HG03060 (cell line): ENCODE measurements around the gene PHLDB2.

ENCODE experiments used
- ATAC-seq: cut with Tn5 transposase; IDR thresholded peaks from one replicate; pipeline ENCODE4 v1.9.1; 2021; ENCODE audit warnings: low read depth, moderate number of reproducible peaks; ENCODE audit not compliant: unreplicated experiment

PHLDB2 gene

GRCh38 chr3:111919370-111920065, 60.5 kb downstream of the PHLDB2 start:
- ATAC-seq, result no peak

DNA sequence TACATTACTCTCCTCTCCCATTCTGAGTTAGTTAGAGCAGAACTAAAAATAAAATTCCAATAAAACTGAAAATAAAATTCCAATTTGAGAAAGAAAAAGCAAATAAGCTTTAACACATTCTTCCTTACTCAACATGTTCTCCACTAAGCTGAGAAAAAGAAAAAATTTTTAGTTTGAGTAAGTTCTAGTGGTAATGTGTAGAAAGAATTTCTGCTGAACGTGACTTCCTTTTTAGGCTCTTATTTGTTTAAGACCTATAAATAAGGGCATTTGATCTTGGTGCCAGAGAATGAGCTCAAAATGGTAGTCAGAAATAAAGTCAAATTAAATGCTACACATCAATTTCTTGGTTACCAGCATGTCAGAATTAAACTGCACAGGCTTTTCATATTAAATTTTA, 62.1 kb downstream of the PHLDB2 start:
- ATAC-seq, result no peak

- no peak for ATAC-seq
Observed at GRCh38 chr3:111923095-111923771, 64.2 kb downstream of the PHLDB2 start.

GRCh38 chr3:111923806-111924205, 64.7 kb downstream of the PHLDB2 start:
- ATAC-seq, result no peak

- ATAC-seq, result no peak
Observed at GRCh38 chr3:111924283-111924682, 65.2 kb downstream of the PHLDB2 start.

DNA sequence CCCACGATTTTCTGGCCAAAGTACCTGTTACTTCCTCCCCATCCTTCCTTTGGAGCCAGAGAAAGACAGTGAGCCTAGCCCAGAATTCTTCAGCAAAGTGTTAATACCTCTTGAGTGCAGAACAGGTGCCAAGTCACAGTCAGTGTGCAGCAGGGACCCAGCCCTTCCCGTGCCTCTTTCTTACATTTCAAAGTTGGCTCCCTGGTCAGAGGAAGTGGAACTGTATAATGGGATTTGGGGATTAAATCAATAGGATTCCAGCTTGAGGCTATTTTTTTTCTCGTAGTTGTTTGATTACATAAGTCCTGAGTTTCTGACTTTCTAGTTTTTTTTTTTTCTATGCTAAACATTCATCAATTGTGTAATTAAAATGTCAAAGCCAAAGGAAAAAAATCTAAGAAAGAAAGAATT, 67.2 kb downstream of the PHLDB2 start:
- no peak for ATAC-seq

DNA sequence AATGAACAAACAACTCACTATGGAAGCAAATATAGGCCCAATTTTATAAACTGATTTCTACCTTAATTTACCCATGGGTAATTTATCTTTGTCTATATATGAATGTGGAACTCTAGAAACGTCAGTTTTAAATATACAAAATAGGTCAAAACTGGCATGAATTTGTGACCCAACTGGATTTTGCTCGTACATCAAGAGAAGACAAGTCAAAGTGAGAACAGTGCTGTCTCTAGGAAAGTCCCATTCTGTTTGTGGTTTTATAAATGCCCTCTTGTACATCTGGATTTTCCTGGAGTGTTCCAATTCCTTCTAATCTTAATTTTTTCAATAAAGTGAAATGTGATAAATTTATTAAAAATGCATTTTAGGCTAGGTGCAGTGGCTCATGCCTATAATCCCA, 69.5 kb downstream of the PHLDB2 start:
- no peak for ATAC-seq

GRCh38 chr3:111929484-111929883, 70.4 kb downstream of the PHLDB2 start:
- ATAC-seq, result no peak

GRCh38 chr3:111932946-111933345, 73.9 kb downstream of the PHLDB2 start:
- ATAC-seq, result no peak

DNA sequence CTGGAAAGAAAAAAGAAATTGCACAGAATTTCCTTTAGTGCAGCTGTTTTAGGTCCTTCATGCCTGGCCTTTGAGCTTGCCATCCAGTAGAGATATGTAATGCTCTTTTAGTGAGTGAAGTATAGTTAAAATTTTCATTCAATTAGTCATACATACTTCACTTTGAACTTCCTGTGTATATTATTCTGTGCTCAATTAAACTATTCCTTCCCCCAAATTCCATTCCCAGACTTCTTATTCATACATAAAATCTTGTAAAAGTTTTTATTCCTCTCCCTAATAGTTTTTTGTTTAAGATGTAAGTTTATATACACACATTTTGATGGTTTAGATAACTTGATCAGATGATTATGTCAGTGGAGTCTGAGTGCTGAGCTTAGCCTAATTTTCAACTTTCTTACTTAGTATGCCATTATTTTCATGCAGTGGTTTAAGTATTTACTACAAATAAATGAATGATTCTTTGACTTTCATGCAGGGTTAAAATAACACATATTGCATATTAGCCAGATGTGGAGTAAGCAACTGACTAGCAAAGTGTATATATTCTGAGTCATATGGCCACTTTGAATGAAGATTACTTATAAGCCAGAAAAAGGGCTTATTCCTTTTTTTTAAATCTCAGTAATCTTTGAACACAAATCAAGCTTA, 77.3 kb downstream of the PHLDB2 start:
- ATAC-seq, result no peak

GRCh38 chr3:111936967-111937366, 77.9 kb downstream of the PHLDB2 start:
- ATAC-seq, result no peak

DNA sequence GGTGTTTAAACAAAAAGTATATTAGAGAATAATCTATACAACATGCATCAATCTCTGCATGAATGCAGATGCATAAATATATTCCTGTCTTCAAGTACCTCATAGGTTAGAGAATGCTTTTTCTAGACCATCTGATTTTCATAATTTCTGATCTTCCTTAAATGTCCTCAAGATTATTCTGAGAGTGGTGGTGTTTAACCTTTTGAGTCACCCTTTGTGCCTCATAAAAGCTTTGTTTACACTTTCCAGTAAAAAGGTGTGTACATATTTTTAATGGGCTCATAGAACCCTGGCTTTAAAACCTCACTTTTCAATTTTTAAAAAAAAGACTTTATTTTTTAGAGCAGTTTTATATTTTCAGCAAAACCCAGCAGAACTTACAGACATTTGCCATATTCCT, 78.8 kb downstream of the PHLDB2 start:
- ATAC-seq, result no peak

- no peak for ATAC-seq
Observed at GRCh38 chr3:111939873-111940272, 80.8 kb downstream of the PHLDB2 start.

DNA sequence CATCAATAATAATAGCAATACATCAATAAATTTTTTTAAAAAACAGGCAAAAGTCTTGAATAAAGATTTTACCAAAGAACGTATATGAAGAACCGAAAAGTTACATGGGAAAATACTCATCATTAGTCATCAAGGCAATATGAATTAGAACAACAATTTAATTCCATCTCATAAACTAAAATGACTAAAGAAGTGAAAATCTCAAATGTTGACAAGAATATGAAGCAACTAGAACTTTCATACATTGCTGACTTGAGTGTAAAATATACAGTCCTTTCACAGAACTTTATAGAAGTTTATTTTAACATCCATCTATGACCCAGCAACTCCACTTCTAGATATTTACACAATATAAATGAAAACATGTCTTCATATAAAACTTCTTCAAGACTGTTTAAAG, 84.5 kb downstream of the PHLDB2 start:
- no peak for ATAC-seq

DNA sequence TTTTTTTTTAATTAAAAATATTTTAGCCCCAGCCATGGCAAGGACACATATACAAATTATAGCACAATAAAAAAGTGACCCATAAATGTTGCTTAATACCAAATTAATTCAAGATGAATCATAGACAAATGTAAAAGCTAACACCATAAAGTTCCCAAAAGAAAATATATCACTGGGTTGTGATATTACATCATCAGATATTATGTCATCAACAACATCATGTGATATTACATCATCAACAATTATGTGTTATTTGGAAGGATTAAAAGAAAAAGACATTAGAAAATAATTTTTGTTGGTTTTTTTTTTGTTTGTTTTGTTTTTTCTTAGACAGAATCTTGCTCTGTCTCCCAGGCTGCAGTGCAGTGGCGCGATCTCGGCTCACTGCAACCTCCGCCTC, 85.3 kb downstream of the PHLDB2 start:
- ATAC-seq, result no peak

DNA sequence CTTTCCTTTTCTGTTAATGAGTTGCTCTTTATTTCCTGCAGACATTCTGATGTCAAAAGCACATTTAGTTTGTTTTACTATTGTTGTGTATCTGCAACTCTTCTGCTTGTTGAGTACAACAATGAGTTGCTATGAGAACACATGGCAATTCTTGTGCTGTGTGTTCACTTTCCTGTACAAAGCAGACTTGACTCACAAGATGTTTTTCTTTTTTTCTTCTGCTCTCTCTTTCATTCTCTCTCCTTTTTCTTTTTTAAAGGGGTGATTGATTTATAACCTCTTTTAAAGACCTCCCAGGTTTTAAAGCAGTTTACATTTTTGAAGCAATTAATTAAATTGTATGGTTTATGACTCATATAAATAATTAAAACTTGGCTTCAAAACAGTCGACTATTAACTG, 88.2 kb downstream of the PHLDB2 start:
- ATAC-seq, result no peak

DNA sequence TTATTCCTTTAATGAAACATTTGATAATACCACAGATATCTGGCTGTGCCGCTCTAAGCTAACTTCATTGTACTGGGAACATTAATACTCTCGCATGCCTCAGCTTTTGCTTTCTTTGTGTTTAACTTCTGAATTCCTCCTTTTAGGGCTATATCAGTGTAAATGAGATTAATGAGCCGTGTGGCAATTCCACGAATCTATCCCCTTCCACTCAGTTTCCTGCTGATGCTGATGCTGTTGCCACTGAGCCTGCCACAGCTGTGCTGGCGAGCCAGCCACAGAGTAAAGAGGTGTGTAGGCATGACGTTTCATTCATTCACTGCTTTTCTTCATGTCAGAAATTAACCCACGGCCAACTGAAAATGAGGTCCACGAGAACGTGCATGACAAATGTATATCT, 89.7 kb downstream of the PHLDB2 start:
- ATAC-seq, result no peak

DNA sequence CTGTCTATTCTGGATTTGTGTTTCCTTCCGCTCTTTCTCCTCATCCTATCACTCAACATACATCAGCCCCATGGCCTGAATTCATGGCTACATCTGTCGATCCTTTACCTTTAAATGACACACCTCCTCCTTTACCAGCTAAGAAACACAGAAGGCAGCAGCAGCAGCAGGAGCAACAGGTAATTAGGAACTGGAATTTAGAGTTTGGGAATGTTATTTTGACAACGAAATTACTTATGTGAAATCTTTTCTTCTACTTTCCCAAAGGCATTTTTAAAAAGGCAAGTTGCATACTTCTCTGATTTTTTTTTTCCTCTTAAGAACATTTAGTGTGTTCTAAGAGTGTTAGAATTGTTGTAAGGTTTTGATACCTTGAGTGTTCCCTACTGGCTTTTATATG, 90.6 kb downstream of the PHLDB2 start:
- ATAC-seq, result no peak

DNA sequence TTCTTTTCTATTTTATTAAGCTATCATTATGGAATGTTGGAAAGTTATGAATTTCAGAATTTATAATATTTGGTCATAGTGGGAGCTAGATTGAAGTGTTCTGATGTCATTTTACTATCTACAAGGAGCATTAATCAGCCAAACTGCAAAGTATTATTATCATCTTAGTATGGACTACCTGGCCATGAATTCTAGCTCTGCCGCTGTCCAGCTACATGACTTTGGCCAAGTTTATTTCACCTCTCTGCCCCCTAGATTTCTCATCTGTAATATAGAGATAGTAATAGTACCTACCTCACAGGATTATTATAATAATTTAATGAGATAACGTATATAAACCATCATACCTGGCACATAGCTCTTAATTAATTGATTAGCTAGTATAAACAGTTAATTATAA, 92.0 kb downstream of the PHLDB2 start:
- no peak for ATAC-seq

DNA sequence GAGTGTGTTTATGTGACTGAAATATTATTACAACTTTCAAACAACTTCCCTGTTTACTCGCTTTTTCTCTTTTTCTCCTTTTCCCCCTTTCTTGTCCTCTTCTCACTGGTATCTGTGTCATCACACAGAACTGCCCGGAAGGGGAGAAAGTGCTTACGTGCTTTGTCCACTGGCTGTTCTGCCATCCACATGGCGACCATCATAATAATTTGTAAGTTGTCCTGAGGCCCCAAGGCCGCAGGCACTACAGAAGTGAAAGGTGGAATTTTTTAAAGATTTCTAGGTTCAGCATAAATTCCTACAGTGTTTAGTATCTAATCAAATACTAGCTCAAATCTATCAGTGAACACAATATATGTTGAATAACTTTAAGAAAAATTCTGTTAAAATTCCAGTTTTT, 93.0 kb downstream of the PHLDB2 start:
- no peak for ATAC-seq

GRCh38 chr3:111952866-111953450, 93.9 kb downstream of the PHLDB2 start:
- no peak for ATAC-seq
